GM12878 (cell line): ENCODE measurements around the gene PRMT7. TPM values are rescaled to one million over a fixed set of nuclear protein-coding genes. Genes with fewer than 3 reads are reported as not detected.

ENCODE experiments used
- ATAC-seq: fragments of 200-7000 bp; cut with Tn5 transposase; 3 replicates; pipeline ENCODE4 v1.9.1; 2020; ENCODE audit warnings: mild to moderate bottlenecking, moderate library complexity
- BruUV-seq: library from RNA; stranded (reverse); fragments of 400-500 nt; replicated peaks from 2 replicates; lab custom pipeline; 2021; lab: Mats Ljungman, UMichigan
- CTCF ChIA-PET: fragments of 300-600 bp; sonication (Branson Sonifier 250); formaldehyde crosslinking; extraction: SDS; loops from one replicate; lab custom pipeline; 2021; ENCODE audit warnings: inconsistent platforms; lab: Yijun Ruan, JAX
- POLR2A ChIA-PET: fragments of 350-600 bp; formaldehyde crosslinking; extraction: SDS; loops from one replicate; lab custom pipeline; 2021; ENCODE audit warnings: inconsistent platforms; lab: Charles Lee
- RAD21 ChIA-PET: fragments of 300-600 bp; sonication (Branson Sonifier 250); formaldehyde crosslinking; loops from one replicate; lab custom pipeline; 2023; ENCODE audit warnings: antibody characterized with exemption; ENCODE audit not compliant: unreplicated experiment; lab: Charles Lee
- SMC1A ChIA-PET: fragments of 300-600 bp; sonication (Branson Sonifier 250); formaldehyde crosslinking; loops from one replicate; lab custom pipeline; 2023; ENCODE audit not compliant: unreplicated experiment, uncharacterized antibody; lab: Charles Lee
- DNase-seq: peaks from one replicate; pipeline ENCODE4 v3.0.0-alpha.2; 2011; ENCODE audit warnings: low read depth, low spot score
- FAIRE-seq: peaks from 3 replicates; lab custom pipeline; 2011; peaks lifted over from hg19 to GRCh38; lab: Jason Lieb, UNC
- H2AFZ ChIP-seq: 2 replicates; pipeline ENCODE4 v1.6.0; 2011; ENCODE audit warnings: low read depth, low read length, control low read depth; ENCODE audit not compliant: control insufficient read depth
- H3K27ac ChIP-seq: 2 replicates; pipeline ENCODE4 v1.5.1; 2011; ENCODE audit warnings: control low read depth; ENCODE audit not compliant: control insufficient read depth, insufficient read depth
- H3K27me3 ChIP-seq, 2 experiments: replicated peaks in 1 of 2; 2 replicates each; pipeline versions ENCODE4 v1.6.0 to v1.6.1; 2011; ENCODE audit warnings: low read length in 1 of 2; ENCODE audit not compliant: control insufficient read depth in 2 of 2, insufficient read depth in 2 of 2
- H3K36me3 ChIP-seq, 2 experiments: 2 replicates each; pipeline ENCODE4 v1.5.1; 2011; ENCODE audit warnings: low read length in 1 of 2; ENCODE audit not compliant: control insufficient read depth in 2 of 2, insufficient read depth in 2 of 2
- H3K4me1 ChIP-seq: 2 replicates; pipeline ENCODE4 v1.6.1; 2011; ENCODE audit warnings: mild to moderate bottlenecking, low read length, moderate library complexity, mixed read lengths; ENCODE audit not compliant: control insufficient read depth, insufficient read depth
- H3K4me2 ChIP-seq: 2 replicates; pipeline ENCODE4 v1.6.0; 2011; ENCODE audit warnings: control low read depth; ENCODE audit not compliant: control insufficient read depth, insufficient read depth
- H3K4me3 ChIP-seq: fragments of 200-600 bp; sonication (generic); 2 replicates; pipeline ENCODE4 v1.5.1; 2016
- H3K79me2 ChIP-seq: 2 replicates; pipeline ENCODE4 v1.6.0; 2011; ENCODE audit warnings: low read length; ENCODE audit not compliant: control insufficient read depth, insufficient read depth
- H3K9ac ChIP-seq: 2 replicates; pipeline ENCODE4 v1.8.0; 2011; ENCODE audit warnings: low read length, control low read depth, mixed read lengths; ENCODE audit not compliant: control insufficient read depth, insufficient read depth
- H3K9me3 ChIP-seq: replicated peaks from 3 replicates; pipeline ENCODE4 v1.5.1; 2011; ENCODE audit warnings: mild to moderate bottlenecking, low read length; ENCODE audit not compliant: control insufficient read depth, insufficient read depth
- H4K20me1 ChIP-seq: 2 replicates; pipeline ENCODE4 v1.6.0; 2011; ENCODE audit not compliant: control insufficient read depth, insufficient read depth
- CBFB ChIP-seq: IDR thresholded peaks from 2 replicates; pipeline ENCODE4 v1.6.1; 2016; ENCODE audit warnings: antibody characterized with exemption, low read depth
- CBX5 ChIP-seq: sonication (generic); IDR thresholded peaks from 2 replicates; pipeline ENCODE4 v1.6.1; 2016; ENCODE audit warnings: low read depth, moderate library complexity, mild to moderate bottlenecking, inconsistent platforms
- CHD2 ChIP-seq: IDR thresholded peaks from 2 replicates; pipeline ENCODE4 v1.6.1; 2011; ENCODE audit warnings: low read depth, low read length, improper control_type of control experiment, borderline replicate concordance
- DPF2 ChIP-seq: fragments of 450-650 bp; IDR thresholded peaks from 2 replicates; pipeline ENCODE4 v1.6.1; 2017; ENCODE audit warnings: mild to moderate bottlenecking
- EED ChIP-seq: sonication (generic); IDR thresholded peaks from 2 replicates; pipeline ENCODE4 v1.6.1; 2016; ENCODE audit warnings: antibody characterized with exemption, low read depth
- EP300 ChIP-seq, 2 experiments: fragments of 150-350 bp in 1 of 2; IDR thresholded peaks; 2 replicates each; pipeline ENCODE4 v1.6.1; 2011 to 2012; ENCODE audit warnings: low read depth in 2 of 2, low read length in 2 of 2, borderline replicate concordance in 1 of 2, improper control_type of control experiment in 1 of 2, inconsistent platforms in 1 of 2; ENCODE audit not compliant: control insufficient read depth in 1 of 2
- HCFC1 ChIP-seq: fragments of 150-350 bp; IDR thresholded peaks from 2 replicates; pipeline ENCODE4 v1.6.1; 2014; ENCODE audit warnings: low read length
- IKZF2 ChIP-seq, 2 experiments: fragments of 450-650 bp; IDR thresholded peaks; 2 replicates each; pipeline ENCODE4 v1.6.1; 2017; ENCODE audit warnings: mild to moderate bottlenecking in 2 of 2, moderate library complexity in 2 of 2
- KAT2A ChIP-seq: conservative IDR thresholded peaks from 2 replicates; pipeline ENCODE4 v1.6.1; 2011; ENCODE audit warnings: low read depth, low read length; ENCODE audit not compliant: control insufficient read depth
- MEF2B ChIP-seq: fragments of 450-650 bp; IDR thresholded peaks from 2 replicates; pipeline ENCODE4 v1.6.1; 2018; ENCODE audit warnings: mild to moderate bottlenecking, moderate library complexity; ENCODE audit not compliant: partially characterized antibody, poor library complexity, severe bottlenecking
- MXI1 ChIP-seq: fragments of 150-350 bp; IDR thresholded peaks from 2 replicates; pipeline ENCODE4 v1.6.1; 2011; ENCODE audit warnings: low read depth, mild to moderate bottlenecking, inconsistent platforms, low read length, improper control_type of control experiment
- NFYA ChIP-seq: IDR thresholded peaks from 2 replicates; pipeline ENCODE4 v1.6.1; 2011; ENCODE audit warnings: low read depth, mild to moderate bottlenecking, low read length, improper control_type of control experiment, borderline replicate concordance
- NR2F1 ChIP-seq: fragments of 450-650 bp; conservative IDR thresholded peaks from 2 replicates; pipeline ENCODE4 v1.6.1; 2017; ENCODE audit warnings: mild to moderate bottlenecking
- PAX5 ChIP-seq: IDR thresholded peaks from 2 replicates; pipeline ENCODE4 v1.6.1; 2011; ENCODE audit warnings: low read depth, low read length, borderline replicate concordance
- POLR2AphosphoS2 ChIP-seq: IDR thresholded peaks from 2 replicates; pipeline ENCODE4 v1.6.1; 2011; ENCODE audit warnings: low read depth, mild to moderate bottlenecking, low read length, improper control_type of control experiment, moderate library complexity
- RBBP5 ChIP-seq: fragments of 200-600 bp; sonication (generic); conservative IDR thresholded peaks from 2 replicates; pipeline ENCODE4 v1.6.1; 2016
- RFX5 ChIP-seq: IDR thresholded peaks from 2 replicates; pipeline ENCODE4 v1.6.1; 2011; ENCODE audit warnings: low read depth, low read length, improper control_type of control experiment
- RUNX3 ChIP-seq: IDR thresholded peaks from 2 replicates; pipeline ENCODE4 v1.6.1; 2012; ENCODE audit warnings: low read length, inconsistent platforms
- SRF ChIP-seq, 2 experiments: IDR thresholded peaks; 2 replicates each; pipeline ENCODE4 v1.6.1; 2011; ENCODE audit warnings: low read depth in 2 of 2, low read length in 2 of 2, mild to moderate bottlenecking in 1 of 2, moderate library complexity in 1 of 2
- STAT3 ChIP-seq: IDR thresholded peaks from 2 replicates; pipeline ENCODE4 v1.6.1; 2011; ENCODE audit warnings: low read depth, low read length, improper control_type of control experiment
- SUZ12 ChIP-seq: fragments of 200-600 bp; sonication (generic); IDR thresholded peaks from one replicate; pipeline ENCODE4 v1.6.1; 2018; ENCODE audit warnings: antibody characterized with exemption, mild to moderate bottlenecking; ENCODE audit not compliant: unreplicated experiment
- TAF1 ChIP-seq: IDR thresholded peaks from 2 replicates; pipeline ENCODE4 v1.6.1; 2011; ENCODE audit warnings: mild to moderate bottlenecking, low read depth, low read length, borderline replicate concordance
- TBL1XR1 ChIP-seq: IDR thresholded peaks from 2 replicates; pipeline ENCODE4 v1.6.1; 2012; ENCODE audit warnings: low read depth, low read length, improper control_type of control experiment
- WGBS: methylation state at CpG from one replicate; pipeline ENCODE4 v1.1.6; 2016; ENCODE audit warnings: low lambda C conversion rate; ENCODE audit not compliant: insufficient replicate concordance, insufficient coverage; ENCODE audit errors: missing lambda C conversion rate; 5-methylcytosine and 5-hydroxymethylcytosine counted together
- in situ Hi-C: fragments of 300-500 bp; cut with MboI; formaldehyde crosslinking; loops from 9 replicates; pipeline ENCODE4 v1.14.3; 2018; ENCODE audit warnings: mixed read lengths
- intact Hi-C: fragments of 100-400 bp; cut with micrococcal nuclease; formaldehyde crosslinking; loops from one replicate; pipeline ENCODE4 v1.14.2; 2022; ENCODE audit not compliant: unreplicated experiment
- polyA plus RNA-seq, 11 experiments: library from polyadenylated mRNA; depleted of rRNA in 4 of 11; unstranded in 6 of 11; stranded (reverse) in 5 of 11; fragments of >200 nt; fragmentation: Nextera tagmentation in 4 of 11; fragmentation: Illumina TruSeq in 1 of 11; extraction: Ambion mirVana in 4 of 11; extraction: Trizol in 1 of 11; gene quantifications; 1 replicate in 1 of 11; 2 replicates in 10 of 11; pipeline versions ENCODE4 v1.2.1 to v1.2.3, GENCODE V29; 2011 to 2016; ENCODE audit warnings: inconsistent platforms in 2 of 11, missing spikeins in 2 of 11, low read depth in 1 of 11
- total RNA-seq, 4 experiments: library from RNA; depleted of rRNA in 3 of 4; stranded (reverse); fragments of >200 nt in 3 of 4; fragmentation: Illumina TruSeq in 1 of 4; extraction: Trizol in 1 of 4; gene quantifications; 2 replicates each; pipeline versions ENCODE4 v1.2.1 to v1.2.3, GENCODE V29; 2013 to 2021
- TF ChIP-seq, protein P1 (sequence below): IDR thresholded peaks from 2 replicates; pipeline ENCODE4 v1.6.1; 2011; ENCODE audit warnings: borderline replicate concordance, low read depth, mild to moderate bottlenecking, moderate library complexity, mixed read lengths, low read length; ENCODE audit not compliant: insufficient read depth; ENCODE audit errors: extremely low read length

PRMT7 gene
- total and polyA plus RNA-seq, 10 of the 15 experiments (the other 5 are each of a cell fraction or from before 2014, with no cell fraction given) = 5.1 to 56.1 (median 42.0) TPM

DNA sequence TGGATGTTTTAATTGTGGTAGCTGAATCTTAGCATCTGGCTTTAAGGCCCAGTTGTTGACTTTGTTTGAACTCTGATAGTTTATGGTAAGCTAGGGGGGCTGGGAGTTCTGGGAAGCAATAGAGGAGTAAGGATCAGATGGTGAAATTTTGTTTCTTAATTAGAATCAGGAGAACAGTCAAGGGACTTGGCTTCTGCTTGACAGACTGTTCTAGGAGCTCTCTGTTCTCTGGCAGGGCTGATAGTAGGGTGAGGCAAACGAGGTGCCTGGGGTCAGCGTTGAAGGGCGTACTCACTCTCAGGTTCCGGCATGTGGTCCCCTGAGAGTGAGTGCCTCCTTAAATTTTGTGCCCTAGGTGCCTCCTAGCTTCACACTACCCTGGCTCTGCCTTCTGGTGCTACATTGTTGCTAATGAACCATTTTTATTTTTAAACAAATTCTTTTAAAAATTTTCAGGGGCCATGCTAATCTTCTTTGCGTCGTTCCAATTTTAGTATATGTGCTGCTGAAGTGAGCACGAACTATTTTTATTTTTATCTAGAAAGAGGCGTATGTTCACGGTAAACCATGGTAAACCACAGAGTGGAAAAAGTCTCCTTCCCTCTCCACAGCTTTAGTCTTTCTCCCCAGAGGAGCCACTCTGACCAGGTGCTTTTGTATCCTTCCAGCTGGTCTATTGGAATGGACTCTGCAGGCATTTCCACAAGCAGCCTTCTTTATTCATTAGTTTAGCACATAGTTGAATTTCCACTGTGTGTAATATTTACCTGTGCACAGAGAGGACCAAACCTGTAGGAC is 26.8 kb upstream of the PRMT7 start:
- peak overlapping the region; percentile 91 for H3K27ac ChIP-seq
- no peaks in the 10 kb centered on the region for H3K9me3 ChIP-seq
- WGBS = 13% methylated on average over 9 of the region's 9 CpGs
- no TSS peak for BruUV-seq
- ATAC-seq (peak; percentile 68), DNase-seq (no peak), FAIRE-seq (no peak)
- in situ Hi-C loops = no loop called here
- ChIA-PET RAD21 (interaction anchor here (1.0 to 4.8 kb wide), 14 partner anchors 8 to 186 kb away, joined by 3 to 97 read pairs (median 7); partner anchors contain the start of genes PRMT7, SLC7A6 and SLC7A6OS), SMC1A (interaction anchor here (0.5 to 16.5 kb wide), 15 partner anchors 8 to 187 kb away, joined by 3 to 253 read pairs (median 4); partner anchors contain the start of genes PRMT7, SLC7A6 and SLC7A6OS), POLR2A (interaction anchor here (0.6 to 11.1 kb wide), 17 partner anchors 8 to 199 kb away, joined by 3 to 177 read pairs (median 4); partner anchors contain the start of genes NFATC3, PRMT7, SLC7A6 and SLC7A6OS), CTCF (interaction anchor here (0.8 to 5.2 kb wide), 12 partner anchors 8 to 101 kb away, joined by 3 to 126 read pairs (median 4); partner anchors contain the start of genes PRMT7, SLC7A6 and SLC7A6OS)
- H3K9ac ChIP-seq = peak overlapping the region; percentile 56
- no peaks in the 10 kb centered on the region for H4K20me1 ChIP-seq
- H3K4me3 ChIP-seq = peak overlapping the region; percentile 23; the same call in 1 of the 2 replicates
- intact Hi-C loops = no loop called here
- peaks cover 58% of the 10 kb centered on the region for H3K79me2 ChIP-seq
- H3K36me3 ChIP-seq = peaks cover 15% of the 10 kb centered on the region in 2 experiments
- H2AFZ ChIP-seq = no peak overlapping the region; the same call in 1 of the 2 replicates
- H3K4me1 ChIP-seq = peaks cover 70% of the 10 kb centered on the region
- H3K4me2 ChIP-seq = peak overlapping the region; percentile 77
- no peaks in the 10 kb centered on the region for H3K27me3 ChIP-seq
- TF ChIP-seq RUNX3 = peak; percentile 80
- no peak for TF ChIP-seq CBX5
- no peak for TF ChIP-seq SRF (IDR thresholded peaks at IDR 0.05; ENCODE audit: low read depth in 2 of 2, low read length in 2 of 2)
- no peak for TF ChIP-seq EP300 (IDR thresholded peaks at IDR 0.05; ENCODE audit: borderline replicate concordance in 1 of 2, control insufficient read depth in 1 of 2, low read depth in 2 of 2, low read length in 2 of 2)
- 0 out of 2 replicates have a peak, but pooled peaks have one; percentile 16 for TF ChIP-seq TBL1XR1
- no peak for TF ChIP-seq MXI1
- peak; percentile 50 for TF ChIP-seq MEF2B
- TF ChIP-seq HCFC1 = no peak
- no peak for TF ChIP-seq KAT2A
- no peak for TF ChIP-seq RBBP5
- peak; percentile 56; the same call in 1 of the 2 replicates for TF ChIP-seq NR2F1
- TF ChIP-seq DPF2 = no peak
- TF ChIP-seq IKZF2 (IDR thresholded peaks at IDR 0.05) = peak in 1 of 2 experiments; percentile 9; a peak in 1 of 4 replicates
- TF ChIP-seq CBFB = 0 out of 2 replicates have a peak, but pooled peaks have one; percentile 19
- TF ChIP-seq, protein P1, sequence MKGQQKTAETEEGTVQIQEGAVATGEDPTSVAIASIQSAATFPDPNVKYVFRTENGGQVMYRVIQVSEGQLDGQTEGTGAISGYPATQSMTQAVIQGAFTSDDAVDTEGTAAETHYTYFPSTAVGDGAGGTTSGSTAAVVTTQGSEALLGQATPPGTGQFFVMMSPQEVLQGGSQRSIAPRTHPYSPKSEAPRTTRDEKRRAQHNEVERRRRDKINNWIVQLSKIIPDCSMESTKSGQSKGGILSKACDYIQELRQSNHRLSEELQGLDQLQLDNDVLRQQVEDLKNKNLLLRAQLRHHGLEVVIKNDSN = no peak
- no peak for TF ChIP-seq CHD2
- no peak for TF ChIP-seq STAT3
- no peak for TF ChIP-seq PAX5
- TF ChIP-seq EED = peak; percentile 21; the same call in 1 of the 2 replicates
- TF ChIP-seq POLR2AphosphoS2 = no peak
- TF ChIP-seq NFYA = no peak
- TF ChIP-seq SUZ12 = no peak
- TF ChIP-seq RFX5 = no peak
- no peak for TF ChIP-seq TAF1
